WTC11 (cell line): ENCODE data around the gene KIF2A. TPM values are rescaled to one million over a fixed set of nuclear protein-coding genes. Genes with fewer than 3 reads are reported as not detected.

Source experiments
- ATF1 ChIP-seq: sonication (generic); formaldehyde crosslinking; IDR thresholded peaks from 2 replicates; pipeline ENCODE4 v1.8.1; 2023; ENCODE audit warnings: mild to moderate bottlenecking, moderate library complexity, missing genetic modification reagents
- ELF4 ChIP-seq: sonication (generic); formaldehyde crosslinking; IDR thresholded peaks from 2 replicates; pipeline ENCODE4 v1.8.1; 2022; ENCODE audit warnings: low read depth, mild to moderate bottlenecking, moderate library complexity, missing genetic modification reagents
- ESRRA ChIP-seq: sonication (generic); formaldehyde crosslinking; IDR thresholded peaks from 2 replicates; pipeline ENCODE4 v1.8.1; 2022; ENCODE audit warnings: mild to moderate bottlenecking, missing genetic modification reagents, borderline replicate concordance
- IRF2 ChIP-seq: sonication (generic); formaldehyde crosslinking; IDR thresholded peaks from 2 replicates; pipeline ENCODE4 v1.8.0; 2022; ENCODE audit warnings: low read depth, missing genetic modification reagents, borderline replicate concordance
- JUN ChIP-seq: sonication (generic); formaldehyde crosslinking; IDR thresholded peaks from 2 replicates; pipeline ENCODE4 v1.8.0; 2023; ENCODE audit warnings: mild to moderate bottlenecking, missing genetic modification reagents
- NFYB ChIP-seq: sonication (generic); formaldehyde crosslinking; conservative IDR thresholded peaks from 2 replicates; pipeline ENCODE4 v1.8.0; 2022; ENCODE audit warnings: low read depth, missing genetic modification reagents
- RORB ChIP-seq: fragments of 250-450 bp; sonication (Bioruptor Pico); IDR thresholded peaks from 2 replicates; pipeline ENCODE4 v1.9.0; 2021; ENCODE audit warnings: mild to moderate bottlenecking
- TCF7 ChIP-seq: sonication (generic); formaldehyde crosslinking; IDR thresholded peaks from 2 replicates; pipeline ENCODE4 v1.8.0; 2022; ENCODE audit warnings: mild to moderate bottlenecking, low read depth, missing genetic modification reagents, moderate library complexity
- ZNF121 ChIP-seq: sonication (generic); formaldehyde crosslinking; IDR thresholded peaks from 2 replicates; pipeline ENCODE4 v1.8.0; 2023; ENCODE audit warnings: missing genetic modification reagents
- ZNF138 ChIP-seq: sonication (generic); formaldehyde crosslinking; conservative IDR thresholded peaks from 2 replicates; pipeline ENCODE4 v1.8.1; 2022; ENCODE audit warnings: mild to moderate bottlenecking, moderate library complexity, missing genetic modification reagents
- ZNF317 ChIP-seq: sonication (generic); formaldehyde crosslinking; IDR thresholded peaks from 2 replicates; pipeline ENCODE4 v1.8.1; 2023; ENCODE audit warnings: low read depth, mild to moderate bottlenecking, moderate library complexity, missing genetic modification reagents, borderline replicate concordance
- ZNF416 ChIP-seq: fragments of 250-450 bp; sonication (Bioruptor Pico); IDR thresholded peaks from 2 replicates; pipeline ENCODE4 v1.9.0; 2021; ENCODE audit warnings: mild to moderate bottlenecking, inconsistent platforms
- total RNA-seq: library from RNA; stranded (reverse); gene quantifications from 3 replicates; pipeline ENCODE4 v1.2.3, GENCODE V29; 2021
- TF ChIP-seq, protein P1 (sequence below): sonication (generic); formaldehyde crosslinking; IDR thresholded peaks from 2 replicates; pipeline ENCODE4 v1.8.1; 2023; ENCODE audit warnings: mild to moderate bottlenecking, missing genetic modification reagents, borderline replicate concordance
- TF ChIP-seq, protein P2 (sequence below): sonication (generic); formaldehyde crosslinking; IDR thresholded peaks from 2 replicates; pipeline ENCODE4 v1.8.1; 2022; ENCODE audit warnings: missing genetic modification reagents, borderline replicate concordance
- TF ChIP-seq, protein P3 (sequence below): sonication (generic); formaldehyde crosslinking; IDR thresholded peaks from 2 replicates; pipeline ENCODE4 v1.8.1; 2023; ENCODE audit warnings: mild to moderate bottlenecking, missing genetic modification reagents, moderate library complexity
- TF ChIP-seq, protein P4 (sequence below): sonication (generic); formaldehyde crosslinking; IDR thresholded peaks from 2 replicates; pipeline ENCODE4 v1.8.1; 2022; ENCODE audit warnings: mild to moderate bottlenecking, missing genetic modification reagents, moderate library complexity, borderline replicate concordance
- TF ChIP-seq, protein P5 (sequence below): sonication (generic); formaldehyde crosslinking; conservative IDR thresholded peaks from 2 replicates; pipeline ENCODE4 v1.8.1; 2022; ENCODE audit warnings: mild to moderate bottlenecking, missing genetic modification reagents
- TF ChIP-seq, protein P6 (sequence below): fragments of 250-450 bp; sonication (Bioruptor Pico); IDR thresholded peaks from 2 replicates; pipeline ENCODE4 v1.9.0; 2021; ENCODE audit warnings: mild to moderate bottlenecking, borderline replicate concordance
- TF ChIP-seq, protein P7 (sequence below): fragments of 250-450 bp; sonication (Bioruptor Pico); IDR thresholded peaks from 2 replicates; pipeline ENCODE4 v1.9.0; 2021; ENCODE audit warnings: moderate library complexity, mild to moderate bottlenecking, inconsistent platforms, borderline replicate concordance
- TF ChIP-seq, protein P8 (sequence below): sonication (generic); formaldehyde crosslinking; IDR thresholded peaks from 2 replicates; pipeline ENCODE4 v1.8.1; 2022; ENCODE audit warnings: low read depth, missing genetic modification reagents, borderline replicate concordance

The KIF2A gene
- total RNA-seq, 1 experiment from 2014 or later: 77.8 TPM

DNA sequence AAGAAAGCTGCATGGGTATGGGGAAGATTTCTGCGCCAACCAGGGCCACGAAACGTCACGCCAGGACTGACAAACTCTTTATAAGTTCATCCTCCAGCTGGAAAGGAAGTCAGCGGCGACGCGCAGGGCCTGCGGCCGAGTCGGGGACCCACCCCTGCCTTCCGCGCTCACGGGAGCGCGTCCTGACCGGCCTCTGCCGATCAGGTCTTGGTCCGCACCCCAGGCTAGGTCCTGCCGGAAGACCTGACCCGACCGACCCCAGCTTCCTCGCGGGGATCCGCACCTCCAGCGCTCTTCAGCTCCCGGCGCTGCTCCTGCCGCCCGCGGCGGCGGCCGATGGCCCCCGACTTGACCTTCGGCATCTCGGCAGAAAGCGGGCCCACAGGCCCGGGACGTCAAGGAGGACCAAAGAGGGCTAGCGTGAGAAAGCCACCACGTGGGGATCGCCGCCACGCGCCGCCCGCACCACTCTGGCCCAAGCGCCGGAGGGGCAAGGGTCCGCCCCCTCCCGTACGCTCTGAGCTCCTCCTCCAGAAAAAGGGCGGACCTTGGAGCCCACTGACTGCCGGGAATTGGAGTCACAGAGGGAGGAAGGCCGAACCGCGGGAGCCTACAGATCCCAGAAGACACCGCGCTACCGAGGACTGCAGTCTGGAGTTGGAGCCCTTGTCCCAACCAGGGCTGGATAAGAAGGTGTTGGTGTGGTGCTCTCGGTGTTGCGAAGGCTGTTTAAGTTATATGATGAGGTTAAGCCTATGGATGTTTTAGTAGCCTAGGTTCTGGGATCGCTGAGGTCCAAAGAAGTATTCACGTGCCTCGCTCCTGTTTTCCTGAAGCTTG, 97.6 kb downstream of the KIF2A start, which contains the start of gene DIMT1 (continued):
- TF ChIP-seq, protein P1, sequence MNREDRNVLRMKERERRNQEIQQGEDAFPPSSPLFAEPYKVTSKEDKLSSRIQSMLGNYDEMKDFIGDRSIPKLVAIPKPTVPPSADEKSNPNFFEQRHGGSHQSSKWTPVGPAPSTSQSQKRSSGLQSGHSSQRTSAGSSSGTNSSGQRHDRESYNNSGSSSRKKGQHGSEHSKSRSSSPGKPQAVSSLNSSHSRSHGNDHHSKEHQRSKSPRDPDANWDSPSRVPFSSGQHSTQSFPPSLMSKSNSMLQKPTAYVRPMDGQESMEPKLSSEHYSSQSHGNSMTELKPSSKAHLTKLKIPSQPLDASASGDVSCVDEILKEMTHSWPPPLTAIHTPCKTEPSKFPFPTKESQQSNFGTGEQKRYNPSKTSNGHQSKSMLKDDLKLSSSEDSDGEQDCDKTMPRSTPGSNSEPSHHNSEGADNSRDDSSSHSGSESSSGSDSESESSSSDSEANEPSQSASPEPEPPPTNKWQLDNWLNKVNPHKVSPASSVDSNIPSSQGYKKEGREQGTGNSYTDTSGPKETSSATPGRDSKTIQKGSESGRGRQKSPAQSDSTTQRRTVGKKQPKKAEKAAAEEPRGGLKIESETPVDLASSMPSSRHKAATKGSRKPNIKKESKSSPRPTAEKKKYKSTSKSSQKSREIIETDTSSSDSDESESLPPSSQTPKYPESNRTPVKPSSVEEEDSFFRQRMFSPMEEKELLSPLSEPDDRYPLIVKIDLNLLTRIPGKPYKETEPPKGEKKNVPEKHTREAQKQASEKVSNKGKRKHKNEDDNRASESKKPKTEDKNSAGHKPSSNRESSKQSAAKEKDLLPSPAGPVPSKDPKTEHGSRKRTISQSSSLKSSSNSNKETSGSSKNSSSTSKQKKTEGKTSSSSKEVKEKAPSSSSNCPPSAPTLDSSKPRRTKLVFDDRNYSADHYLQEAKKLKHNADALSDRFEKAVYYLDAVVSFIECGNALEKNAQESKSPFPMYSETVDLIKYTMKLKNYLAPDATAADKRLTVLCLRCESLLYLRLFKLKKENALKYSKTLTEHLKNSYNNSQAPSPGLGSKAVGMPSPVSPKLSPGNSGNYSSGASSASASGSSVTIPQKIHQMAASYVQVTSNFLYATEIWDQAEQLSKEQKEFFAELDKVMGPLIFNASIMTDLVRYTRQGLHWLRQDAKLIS (CRISPR knock-in tag): peak; percentile 88
- TF ChIP-seq, protein P2, sequence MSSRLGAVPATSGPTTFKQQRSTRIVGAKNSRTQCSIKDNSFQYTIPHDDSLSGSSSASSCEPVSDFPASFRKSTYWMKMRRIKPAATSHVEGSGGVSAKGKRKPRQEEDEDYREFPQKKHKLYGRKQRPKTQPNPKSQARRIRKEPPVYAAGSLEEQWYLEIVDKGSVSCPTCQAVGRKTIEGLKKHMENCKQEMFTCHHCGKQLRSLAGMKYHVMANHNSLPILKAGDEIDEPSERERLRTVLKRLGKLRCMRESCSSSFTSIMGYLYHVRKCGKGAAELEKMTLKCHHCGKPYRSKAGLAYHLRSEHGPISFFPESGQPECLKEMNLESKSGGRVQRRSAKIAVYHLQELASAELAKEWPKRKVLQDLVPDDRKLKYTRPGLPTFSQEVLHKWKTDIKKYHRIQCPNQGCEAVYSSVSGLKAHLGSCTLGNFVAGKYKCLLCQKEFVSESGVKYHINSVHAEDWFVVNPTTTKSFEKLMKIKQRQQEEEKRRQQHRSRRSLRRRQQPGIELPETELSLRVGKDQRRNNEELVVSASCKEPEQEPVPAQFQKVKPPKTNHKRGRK (CRISPR knock-in tag): 0 out of 2 replicates have a peak, but pooled peaks have one; percentile 60
- TF ChIP-seq IRF2 (CRISPR knock-in tag) (no peak), ATF1 (no peak), ELF4 (0 out of 2 replicates have a peak, but pooled peaks have one; percentile 53), ZNF317 (CRISPR knock-in tag) (no peak), TCF7 (CRISPR knock-in tag) (no peak), ESRRA (CRISPR knock-in tag) (peak; percentile 64; the same call in 1 of the 2 replicates), RORB (CRISPR knock-in tag) (no peak), ZNF416 (CRISPR knock-in tag) (no peak), ZNF121 (no peak), ZNF138 (CRISPR knock-in tag) (no peak), JUN (0 out of 2 replicates have a peak, but pooled peaks have one; percentile 59), NFYB (no peak)
- TF ChIP-seq, protein P3, sequence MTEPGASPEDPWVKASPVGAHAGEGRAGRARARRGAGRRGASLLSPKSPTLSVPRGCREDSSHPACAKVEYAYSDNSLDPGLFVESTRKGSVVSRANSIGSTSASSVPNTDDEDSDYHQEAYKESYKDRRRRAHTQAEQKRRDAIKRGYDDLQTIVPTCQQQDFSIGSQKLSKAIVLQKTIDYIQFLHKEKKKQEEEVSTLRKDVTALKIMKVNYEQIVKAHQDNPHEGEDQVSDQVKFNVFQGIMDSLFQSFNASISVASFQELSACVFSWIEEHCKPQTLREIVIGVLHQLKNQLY (CRISPR knock-in tag): no peak
- TF ChIP-seq, protein P4, sequence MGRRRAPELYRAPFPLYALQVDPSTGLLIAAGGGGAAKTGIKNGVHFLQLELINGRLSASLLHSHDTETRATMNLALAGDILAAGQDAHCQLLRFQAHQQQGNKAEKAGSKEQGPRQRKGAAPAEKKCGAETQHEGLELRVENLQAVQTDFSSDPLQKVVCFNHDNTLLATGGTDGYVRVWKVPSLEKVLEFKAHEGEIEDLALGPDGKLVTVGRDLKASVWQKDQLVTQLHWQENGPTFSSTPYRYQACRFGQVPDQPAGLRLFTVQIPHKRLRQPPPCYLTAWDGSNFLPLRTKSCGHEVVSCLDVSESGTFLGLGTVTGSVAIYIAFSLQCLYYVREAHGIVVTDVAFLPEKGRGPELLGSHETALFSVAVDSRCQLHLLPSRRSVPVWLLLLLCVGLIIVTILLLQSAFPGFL (CRISPR knock-in tag): no peak
- TF ChIP-seq, protein P5, sequence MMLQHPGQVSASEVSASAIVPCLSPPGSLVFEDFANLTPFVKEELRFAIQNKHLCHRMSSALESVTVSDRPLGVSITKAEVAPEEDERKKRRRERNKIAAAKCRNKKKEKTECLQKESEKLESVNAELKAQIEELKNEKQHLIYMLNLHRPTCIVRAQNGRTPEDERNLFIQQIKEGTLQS (CRISPR knock-in tag): no peak
- TF ChIP-seq, protein P6, sequence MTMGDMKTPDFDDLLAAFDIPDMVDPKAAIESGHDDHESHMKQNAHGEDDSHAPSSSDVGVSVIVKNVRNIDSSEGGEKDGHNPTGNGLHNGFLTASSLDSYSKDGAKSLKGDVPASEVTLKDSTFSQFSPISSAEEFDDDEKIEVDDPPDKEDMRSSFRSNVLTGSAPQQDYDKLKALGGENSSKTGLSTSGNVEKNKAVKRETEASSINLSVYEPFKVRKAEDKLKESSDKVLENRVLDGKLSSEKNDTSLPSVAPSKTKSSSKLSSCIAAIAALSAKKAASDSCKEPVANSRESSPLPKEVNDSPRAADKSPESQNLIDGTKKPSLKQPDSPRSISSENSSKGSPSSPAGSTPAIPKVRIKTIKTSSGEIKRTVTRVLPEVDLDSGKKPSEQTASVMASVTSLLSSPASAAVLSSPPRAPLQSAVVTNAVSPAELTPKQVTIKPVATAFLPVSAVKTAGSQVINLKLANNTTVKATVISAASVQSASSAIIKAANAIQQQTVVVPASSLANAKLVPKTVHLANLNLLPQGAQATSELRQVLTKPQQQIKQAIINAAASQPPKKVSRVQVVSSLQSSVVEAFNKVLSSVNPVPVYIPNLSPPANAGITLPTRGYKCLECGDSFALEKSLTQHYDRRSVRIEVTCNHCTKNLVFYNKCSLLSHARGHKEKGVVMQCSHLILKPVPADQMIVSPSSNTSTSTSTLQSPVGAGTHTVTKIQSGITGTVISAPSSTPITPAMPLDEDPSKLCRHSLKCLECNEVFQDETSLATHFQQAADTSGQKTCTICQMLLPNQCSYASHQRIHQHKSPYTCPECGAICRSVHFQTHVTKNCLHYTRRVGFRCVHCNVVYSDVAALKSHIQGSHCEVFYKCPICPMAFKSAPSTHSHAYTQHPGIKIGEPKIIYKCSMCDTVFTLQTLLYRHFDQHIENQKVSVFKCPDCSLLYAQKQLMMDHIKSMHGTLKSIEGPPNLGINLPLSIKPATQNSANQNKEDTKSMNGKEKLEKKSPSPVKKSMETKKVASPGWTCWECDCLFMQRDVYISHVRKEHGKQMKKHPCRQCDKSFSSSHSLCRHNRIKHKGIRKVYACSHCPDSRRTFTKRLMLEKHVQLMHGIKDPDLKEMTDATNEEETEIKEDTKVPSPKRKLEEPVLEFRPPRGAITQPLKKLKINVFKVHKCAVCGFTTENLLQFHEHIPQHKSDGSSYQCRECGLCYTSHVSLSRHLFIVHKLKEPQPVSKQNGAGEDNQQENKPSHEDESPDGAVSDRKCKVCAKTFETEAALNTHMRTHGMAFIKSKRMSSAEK: no peak
- TF ChIP-seq, protein P7, sequence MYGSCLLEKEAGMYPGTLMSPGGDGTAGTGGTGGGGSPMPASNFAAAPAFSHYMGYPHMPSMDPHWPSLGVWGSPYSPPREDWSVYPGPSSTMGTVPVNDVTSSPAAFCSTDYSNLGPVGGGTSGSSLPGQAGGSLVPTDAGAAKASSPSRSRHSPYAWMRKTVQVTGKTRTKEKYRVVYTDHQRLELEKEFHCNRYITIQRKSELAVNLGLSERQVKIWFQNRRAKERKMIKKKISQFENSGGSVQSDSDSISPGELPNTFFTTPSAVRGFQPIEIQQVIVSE (CRISPR knock-in tag): no peak
- TF ChIP-seq, protein P8, sequence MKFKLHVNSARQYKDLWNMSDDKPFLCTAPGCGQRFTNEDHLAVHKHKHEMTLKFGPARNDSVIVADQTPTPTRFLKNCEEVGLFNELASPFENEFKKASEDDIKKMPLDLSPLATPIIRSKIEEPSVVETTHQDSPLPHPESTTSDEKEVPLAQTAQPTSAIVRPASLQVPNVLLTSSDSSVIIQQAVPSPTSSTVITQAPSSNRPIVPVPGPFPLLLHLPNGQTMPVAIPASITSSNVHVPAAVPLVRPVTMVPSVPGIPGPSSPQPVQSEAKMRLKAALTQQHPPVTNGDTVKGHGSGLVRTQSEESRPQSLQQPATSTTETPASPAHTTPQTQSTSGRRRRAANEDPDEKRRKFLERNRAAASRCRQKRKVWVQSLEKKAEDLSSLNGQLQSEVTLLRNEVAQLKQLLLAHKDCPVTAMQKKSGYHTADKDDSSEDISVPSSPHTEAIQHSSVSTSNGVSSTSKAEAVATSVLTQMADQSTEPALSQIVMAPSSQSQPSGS: no peak
